DMS153 treated with DMSO at 0.1 percent for 48 hours (cell line): ENCODE data around the gene GPATCH2.
"Not testable (repeated sequence)": the region's sequence is repeated elsewhere in the genome, so short reads cannot be mapped to it uniquely, and the experiment has no call there.

Experiments used
- DNase-seq: peaks from one replicate; lab custom pipeline; 2025; ENCODE audit not compliant: unreplicated experiment; lab: John Stamatoyannopoulos, UW

The GPATCH2 gene

GRCh38 chr1:217453816-217454215 is 177.1 kb downstream of the GPATCH2 start:
- no peak for DNase-seq

GRCh38 chr1:217449370-217449769 is 181.5 kb downstream of the GPATCH2 start:
- DNase-seq, result no peak

GRCh38 chr1:217443845-217444244 is 187.0 kb downstream of the GPATCH2 start:
- DNase-seq, result no peak

GRCh38 chr1:217437376-217437775 is 193.5 kb downstream of the GPATCH2 start:
- no peak for DNase-seq

GRCh38 chr1:217435204-217435603 is 195.7 kb downstream of the GPATCH2 start:
- DNase-seq, result no peak

GRCh38 chr1:217433664-217434063 is 197.2 kb downstream of the GPATCH2 start:
- DNase-seq, result no peak

- DNase-seq, result no peak
Observed at GRCh38 chr1:217432339-217432738, 198.6 kb downstream of the GPATCH2 start.

DNA sequence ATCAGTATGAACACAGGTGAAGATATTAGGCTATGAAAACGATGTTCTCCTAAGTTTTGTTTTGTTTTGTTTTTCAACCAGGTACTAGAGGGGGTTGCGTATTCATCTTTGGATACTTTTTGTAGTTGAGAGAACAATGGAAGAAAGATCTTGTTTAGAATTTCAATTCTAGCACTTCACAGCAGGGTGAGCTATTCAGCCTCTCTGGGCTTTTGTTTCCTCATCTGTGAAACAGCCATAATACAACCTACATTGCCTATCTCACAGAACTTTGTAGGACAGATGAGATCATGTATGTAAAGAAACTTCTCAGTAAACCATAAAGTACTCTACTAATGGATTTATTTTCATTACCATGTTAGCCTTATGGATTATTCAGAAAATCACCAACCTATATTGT is 199.5 kb downstream of the GPATCH2 start:
- no peak for DNase-seq

DNA sequence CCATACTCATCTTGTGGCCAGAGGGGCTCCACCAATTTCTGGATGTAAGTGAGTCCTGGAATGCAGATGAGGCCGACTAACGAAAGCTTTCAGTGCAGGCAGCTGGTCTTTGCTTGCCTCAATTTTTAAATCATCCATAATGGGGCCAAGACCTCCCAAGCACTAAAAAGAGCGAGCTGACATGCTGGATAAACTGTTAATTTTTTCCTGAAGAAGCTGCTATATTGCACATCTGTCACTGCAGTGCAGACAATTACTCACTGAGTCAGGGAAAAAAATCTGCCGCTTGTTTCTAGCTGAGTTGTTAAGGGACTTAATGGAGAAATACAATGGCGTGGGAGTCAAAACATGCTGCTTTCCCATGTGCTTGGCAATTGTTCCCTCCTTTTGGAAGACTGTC is 205.5 kb downstream of the GPATCH2 start:
- no peak for DNase-seq

GRCh38 chr1:217419194-217419551 is 211.7 kb downstream of the GPATCH2 start:
- no peak for DNase-seq

DNA sequence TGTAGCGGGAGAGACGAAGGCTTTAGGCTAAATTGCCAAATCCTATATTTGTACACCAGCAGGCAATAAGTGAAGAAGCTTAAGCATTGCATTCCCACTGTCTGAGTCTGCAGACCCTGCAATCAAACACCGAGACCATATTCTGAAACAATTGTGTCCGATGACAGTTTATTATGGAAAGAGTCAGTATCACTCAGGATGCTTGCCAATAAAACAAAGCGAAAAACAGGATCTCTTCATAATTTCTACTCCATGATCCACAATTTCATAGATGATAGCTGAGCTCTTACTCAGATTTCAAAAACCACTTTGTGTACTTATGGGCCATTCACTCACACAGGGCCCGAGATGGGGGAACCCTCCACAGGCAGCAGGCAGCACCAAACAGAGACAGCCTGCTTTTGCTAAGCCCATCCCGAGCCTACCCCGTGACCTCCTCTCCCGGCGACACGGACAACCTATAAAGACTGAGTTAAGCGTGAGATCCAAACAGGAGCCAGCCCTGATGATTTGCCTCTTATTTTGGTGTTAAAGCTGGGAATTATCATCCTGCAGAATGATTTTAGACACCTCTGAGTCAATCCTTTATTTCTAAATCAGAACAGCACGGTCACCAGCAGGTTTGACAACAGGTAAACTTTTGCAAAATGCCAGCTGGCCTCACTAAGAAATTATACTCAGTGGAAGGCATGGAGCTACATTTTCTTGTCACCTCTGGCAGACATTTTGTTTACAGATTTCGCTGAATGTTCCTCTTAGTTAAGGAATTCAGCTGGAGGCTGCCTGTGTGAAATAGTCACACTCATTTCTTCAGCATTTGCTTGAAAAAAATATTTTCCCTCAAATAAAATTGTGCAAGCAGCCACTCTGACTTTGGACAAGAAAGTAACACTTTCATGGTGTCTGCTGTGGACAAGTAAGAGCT is 212.4 kb downstream of the GPATCH2 start:
- DNase-seq, result no peak

DNA sequence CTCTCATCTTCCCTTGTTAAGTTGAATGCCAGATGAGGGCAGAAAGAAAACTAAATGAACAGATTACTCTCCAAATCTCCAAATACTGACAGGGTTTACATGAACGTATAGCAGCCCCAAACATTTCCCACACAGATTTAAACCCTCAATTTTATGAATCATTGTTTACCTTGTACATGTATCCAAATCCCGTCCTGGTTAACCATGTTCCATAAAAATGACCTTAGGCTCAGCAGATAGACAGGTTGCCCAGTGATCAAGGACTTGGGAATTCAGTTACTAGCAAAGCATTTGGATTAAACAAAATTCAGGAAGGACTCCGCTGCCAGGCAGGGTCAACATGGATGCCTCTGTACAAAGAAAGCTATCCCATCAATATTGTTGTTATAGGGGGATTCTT is 213.5 kb downstream of the GPATCH2 start:
- no peak for DNase-seq

- DNase-seq, result no peak
Observed at GRCh38 chr1:217407534-217408001, 223.3 kb downstream of the GPATCH2 start.

GRCh38 chr1:217403026-217403720 is 227.7 kb downstream of the GPATCH2 start:
- DNase-seq, result no peak

GRCh38 chr1:217402301-217402700 is 228.6 kb downstream of the GPATCH2 start:
- no peak for DNase-seq

DNA sequence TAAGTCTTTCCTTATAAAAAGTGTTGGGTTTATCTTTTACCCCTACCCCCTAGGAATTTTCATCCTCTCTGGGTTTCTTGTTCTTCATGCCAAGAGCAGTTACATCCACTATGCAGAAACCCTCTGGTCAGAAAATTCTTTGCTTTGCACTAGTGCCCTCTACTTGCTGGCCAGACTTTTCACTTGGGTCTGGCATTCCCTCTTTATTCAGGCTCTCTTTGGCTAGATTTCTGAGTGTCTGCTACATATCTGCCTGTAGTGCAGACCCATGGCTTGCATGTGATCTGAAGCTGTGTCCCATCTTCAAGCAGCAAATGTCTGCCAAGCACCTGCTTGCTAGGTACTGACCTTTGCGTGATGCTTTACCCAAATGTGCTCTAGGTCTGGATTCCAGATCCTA is 237.0 kb downstream of the GPATCH2 start:
- peak; percentile 3 for DNase-seq

GRCh38 chr1:217392441-217392840 is 238.4 kb downstream of the GPATCH2 start:
- no peak for DNase-seq

GRCh38 chr1:217389895-217390294 is 241.0 kb downstream of the GPATCH2 start:
- DNase-seq, result no peak

DNA sequence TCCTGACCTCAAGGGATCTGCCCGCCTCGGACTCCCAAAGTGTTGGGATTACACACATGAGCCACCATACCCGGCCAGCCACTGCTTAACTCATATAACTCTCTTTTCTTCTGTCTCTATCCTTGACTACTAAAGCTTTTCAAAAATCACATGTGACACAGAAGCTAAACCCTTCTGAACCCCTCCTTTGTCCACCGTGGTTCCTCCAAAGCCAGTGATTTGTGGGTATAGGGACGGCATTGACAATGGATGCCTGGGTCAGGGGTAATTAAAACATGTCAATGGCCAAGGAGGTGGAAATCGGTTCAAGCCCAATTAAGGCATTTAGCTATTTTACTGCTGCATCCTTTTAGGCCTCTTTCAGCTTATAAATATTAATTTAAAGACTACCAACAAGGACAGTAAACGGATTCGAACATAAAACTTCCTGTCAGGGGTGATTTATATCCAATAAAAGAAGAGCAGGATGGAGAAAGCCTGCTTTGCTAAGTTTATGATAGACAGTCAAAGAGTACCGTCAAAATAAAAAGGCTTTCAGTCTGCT is 242.3 kb downstream of the GPATCH2 start:
- DNase-seq, result no peak

DNA sequence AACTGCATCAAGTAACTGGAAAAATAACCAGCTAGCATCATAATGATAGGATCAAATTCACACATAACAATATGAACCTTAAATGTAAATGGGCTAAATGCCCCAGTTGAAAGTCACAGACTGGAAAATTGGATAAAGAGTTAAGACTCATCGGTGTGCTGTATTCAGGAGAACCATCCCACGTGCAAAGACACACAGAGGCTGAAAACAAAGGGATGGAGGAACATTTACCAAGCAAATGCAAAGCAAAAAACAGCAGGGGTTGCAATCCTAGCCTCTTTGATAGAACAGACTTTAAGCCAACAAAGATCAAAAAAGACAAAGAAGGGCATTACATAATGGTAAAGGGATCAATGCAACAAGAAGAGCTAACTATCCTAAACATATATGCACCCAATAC is 249.1 kb downstream of the GPATCH2 start:
- not testable (repeated sequence) for DNase-seq

DNA sequence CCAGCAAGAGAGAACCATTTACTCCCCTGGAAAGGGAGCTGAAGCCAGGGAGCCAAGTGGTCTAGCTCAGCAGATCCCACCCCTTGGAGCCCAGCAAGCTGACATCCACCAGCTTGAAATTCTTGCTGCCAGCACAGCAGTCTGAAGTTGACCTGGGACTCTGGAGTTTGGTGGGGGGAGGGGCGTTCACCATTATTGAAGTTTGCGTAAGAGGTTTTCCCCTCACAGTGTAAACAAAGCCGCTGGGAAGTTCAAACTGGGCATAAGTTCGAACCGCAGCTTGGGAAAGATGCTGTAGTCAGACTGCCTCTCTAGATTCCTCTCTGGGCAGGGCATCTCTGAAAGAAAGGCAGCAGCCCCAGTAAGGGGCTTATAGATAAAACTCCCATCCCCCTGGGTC is 251.1 kb downstream of the GPATCH2 start:
- not testable (repeated sequence) for DNase-seq

- DNase-seq, result no peak
Observed at GRCh38 chr1:217379336-217379735, 251.6 kb downstream of the GPATCH2 start.
